GM18499 (cell line): ENCODE results near the gene ABCD1.

Experiments
- ATAC-seq: cut with Tn5 transposase; IDR thresholded peaks from one replicate; pipeline ENCODE4 v1.9.1; 2021; ENCODE audit warnings: moderate number of reproducible peaks; ENCODE audit not compliant: insufficient read depth, unreplicated experiment

Gene ABCD1

GRCh38 chrX:153782313-153782712 is 57.7 kb downstream of the ABCD1 start:
- ATAC-seq: no peak

- ATAC-seq: no peak
These were observed 58.2 kb downstream of the ABCD1 start for GRCh38 chrX:153782871-153783270.

GRCh38 chrX:153783378-153784013 is 58.8 kb downstream of the ABCD1 start:
- ATAC-seq: no peak

- no peak for ATAC-seq
These were observed 59.8 kb downstream of the ABCD1 start for GRCh38 chrX:153784325-153784967.

- no peak for ATAC-seq
These were observed 62.0 kb downstream of the ABCD1 start for GRCh38 chrX:153786669-153787068.

- ATAC-seq: no peak
These were observed 65.0 kb downstream of the ABCD1 start for GRCh38 chrX:153789654-153790053.

- ATAC-seq: no peak
These were observed 66.6 kb downstream of the ABCD1 start for GRCh38 chrX:153791104-153791852.

GRCh38 chrX:153792368-153792767 is 67.7 kb downstream of the ABCD1 start:
- no peak for ATAC-seq

GRCh38 chrX:153793291-153793690 is 68.6 kb downstream of the ABCD1 start:
- ATAC-seq: no peak
